ENCODE results near the gene CCDC7. TPM values are rescaled to one million over a fixed set of nuclear protein-coding genes. Genes with fewer than 3 reads are reported as not detected.

The CCDC7 gene
- polyA plus RNA-seq, 1 of the 3 experiments (the other 2 are of a cell fraction), result 0.44 TPM

GRCh38 chr10:32888161-32888927 lies 442.4 kb downstream of the CCDC7 start:
- WGBS (ENCODE audit: low lambda C conversion rate), result 95% methylated on average over 11 of the region's 11 CpGs
- Histone ChIP-seq H3F3A (replicated peaks; ENCODE audit: insufficient read depth) (peaks cover 10% of the 10 kb centered on the region), H3K9me3 (no peaks in the 10 kb centered on the region), H3K4me2 (no peak overlapping the region), H3K79me2 (ENCODE audit: insufficient read depth) (no peaks in the 10 kb centered on the region), H3K27me3 (ENCODE audit: insufficient read depth) (no peaks in the 10 kb centered on the region), H4K20me1 (ENCODE audit: insufficient read depth) (no peaks in the 10 kb centered on the region), H3K27ac (ENCODE audit: low read depth in 2 of 2, low read length in 1 of 2) (no peak overlapping the region), H3K36me3 (replicated peaks in 1 of 2; ENCODE audit: control insufficient read depth in 1 of 2, insufficient read depth in 2 of 2, low read length in 1 of 2) (no peaks in the 10 kb centered on the region), H3K9ac (no peak overlapping the region), H3K4me3 (ENCODE audit: low read depth in 2 of 2, low read length in 1 of 2) (no peak overlapping the region), H3K4me1 (ENCODE audit: control insufficient read depth in 1 of 2, insufficient read depth in 2 of 2, low read depth in 1 of 2, low read length in 1 of 2) (no peaks in the 10 kb centered on the region), H2AFZ (ENCODE audit: low read depth) (no peak overlapping the region), H3K9me2 (no peaks in the 10 kb centered on the region)
- CTCF ChIA-PET, result no interaction called here
- TF ChIP-seq ELF1 (IDR thresholded peaks at IDR 0.05) (no peak), JUND (IDR thresholded peaks at IDR 0.05) (no peak), RFX5 (IDR thresholded peaks at IDR 0.05; ENCODE audit: low read length) (no peak), CHD2 (IDR thresholded peaks at IDR 0.05; ENCODE audit: low read length, partially characterized antibody) (no peak), TCF12 (IDR thresholded peaks at IDR 0.05) (no peak), RXRA (IDR thresholded peaks at IDR 0.05; ENCODE audit: borderline replicate concordance, low read depth) (no peak), NFIC (IDR thresholded peaks at IDR 0.05; ENCODE audit: borderline replicate concordance) (no peak), MAX (IDR thresholded peaks at IDR 0.05; ENCODE audit: low read depth) (no peak), MXI1 (IDR thresholded peaks at IDR 0.05; ENCODE audit: low read depth, low read length) (no peak), GATA2 (CRISPR knock-in tag; IDR thresholded peaks at IDR 0.05) (no peak), GABPA (IDR thresholded peaks at IDR 0.05; ENCODE audit: low read depth) (no peak)
- TF ChIP-seq, protein P1, sequence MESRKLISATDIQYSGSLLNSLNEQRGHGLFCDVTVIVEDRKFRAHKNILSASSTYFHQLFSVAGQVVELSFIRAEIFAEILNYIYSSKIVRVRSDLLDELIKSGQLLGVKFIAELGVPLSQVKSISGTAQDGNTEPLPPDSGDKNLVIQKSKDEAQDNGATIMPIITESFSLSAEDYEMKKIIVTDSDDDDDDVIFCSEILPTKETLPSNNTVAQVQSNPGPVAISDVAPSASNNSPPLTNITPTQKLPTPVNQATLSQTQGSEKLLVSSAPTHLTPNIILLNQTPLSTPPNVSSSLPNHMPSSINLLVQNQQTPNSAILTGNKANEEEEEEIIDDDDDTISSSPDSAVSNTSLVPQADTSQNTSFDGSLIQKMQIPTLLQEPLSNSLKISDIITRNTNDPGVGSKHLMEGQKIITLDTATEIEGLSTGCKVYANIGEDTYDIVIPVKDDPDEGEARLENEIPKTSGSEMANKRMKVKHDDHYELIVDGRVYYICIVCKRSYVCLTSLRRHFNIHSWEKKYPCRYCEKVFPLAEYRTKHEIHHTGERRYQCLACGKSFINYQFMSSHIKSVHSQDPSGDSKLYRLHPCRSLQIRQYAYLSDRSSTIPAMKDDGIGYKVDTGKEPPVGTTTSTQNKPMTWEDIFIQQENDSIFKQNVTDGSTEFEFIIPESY (IDR thresholded peaks at IDR 0.05; ENCODE audit: borderline replicate concordance, low read depth), result no peak
- TF ChIP-seq, protein P2, sequence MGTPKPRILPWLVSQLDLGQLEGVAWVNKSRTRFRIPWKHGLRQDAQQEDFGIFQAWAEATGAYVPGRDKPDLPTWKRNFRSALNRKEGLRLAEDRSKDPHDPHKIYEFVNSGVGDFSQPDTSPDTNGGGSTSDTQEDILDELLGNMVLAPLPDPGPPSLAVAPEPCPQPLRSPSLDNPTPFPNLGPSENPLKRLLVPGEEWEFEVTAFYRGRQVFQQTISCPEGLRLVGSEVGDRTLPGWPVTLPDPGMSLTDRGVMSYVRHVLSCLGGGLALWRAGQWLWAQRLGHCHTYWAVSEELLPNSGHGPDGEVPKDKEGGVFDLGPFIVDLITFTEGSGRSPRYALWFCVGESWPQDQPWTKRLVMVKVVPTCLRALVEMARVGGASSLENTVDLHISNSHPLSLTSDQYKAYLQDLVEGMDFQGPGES (IDR thresholded peaks at IDR 0.05; ENCODE audit: low read depth, low read length), result no peak
- TF ChIP-seq, protein P3, sequence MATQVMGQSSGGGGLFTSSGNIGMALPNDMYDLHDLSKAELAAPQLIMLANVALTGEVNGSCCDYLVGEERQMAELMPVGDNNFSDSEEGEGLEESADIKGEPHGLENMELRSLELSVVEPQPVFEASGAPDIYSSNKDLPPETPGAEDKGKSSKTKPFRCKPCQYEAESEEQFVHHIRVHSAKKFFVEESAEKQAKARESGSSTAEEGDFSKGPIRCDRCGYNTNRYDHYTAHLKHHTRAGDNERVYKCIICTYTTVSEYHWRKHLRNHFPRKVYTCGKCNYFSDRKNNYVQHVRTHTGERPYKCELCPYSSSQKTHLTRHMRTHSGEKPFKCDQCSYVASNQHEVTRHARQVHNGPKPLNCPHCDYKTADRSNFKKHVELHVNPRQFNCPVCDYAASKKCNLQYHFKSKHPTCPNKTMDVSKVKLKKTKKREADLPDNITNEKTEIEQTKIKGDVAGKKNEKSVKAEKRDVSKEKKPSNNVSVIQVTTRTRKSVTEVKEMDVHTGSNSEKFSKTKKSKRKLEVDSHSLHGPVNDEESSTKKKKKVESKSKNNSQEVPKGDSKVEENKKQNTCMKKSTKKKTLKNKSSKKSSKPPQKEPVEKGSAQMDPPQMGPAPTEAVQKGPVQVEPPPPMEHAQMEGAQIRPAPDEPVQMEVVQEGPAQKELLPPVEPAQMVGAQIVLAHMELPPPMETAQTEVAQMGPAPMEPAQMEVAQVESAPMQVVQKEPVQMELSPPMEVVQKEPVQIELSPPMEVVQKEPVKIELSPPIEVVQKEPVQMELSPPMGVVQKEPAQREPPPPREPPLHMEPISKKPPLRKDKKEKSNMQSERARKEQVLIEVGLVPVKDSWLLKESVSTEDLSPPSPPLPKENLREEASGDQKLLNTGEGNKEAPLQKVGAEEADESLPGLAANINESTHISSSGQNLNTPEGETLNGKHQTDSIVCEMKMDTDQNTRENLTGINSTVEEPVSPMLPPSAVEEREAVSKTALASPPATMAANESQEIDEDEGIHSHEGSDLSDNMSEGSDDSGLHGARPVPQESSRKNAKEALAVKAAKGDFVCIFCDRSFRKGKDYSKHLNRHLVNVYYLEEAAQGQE (IDR thresholded peaks at IDR 0.05; ENCODE audit: low read depth, low read length), result no peak
- TF ChIP-seq, protein P4, sequence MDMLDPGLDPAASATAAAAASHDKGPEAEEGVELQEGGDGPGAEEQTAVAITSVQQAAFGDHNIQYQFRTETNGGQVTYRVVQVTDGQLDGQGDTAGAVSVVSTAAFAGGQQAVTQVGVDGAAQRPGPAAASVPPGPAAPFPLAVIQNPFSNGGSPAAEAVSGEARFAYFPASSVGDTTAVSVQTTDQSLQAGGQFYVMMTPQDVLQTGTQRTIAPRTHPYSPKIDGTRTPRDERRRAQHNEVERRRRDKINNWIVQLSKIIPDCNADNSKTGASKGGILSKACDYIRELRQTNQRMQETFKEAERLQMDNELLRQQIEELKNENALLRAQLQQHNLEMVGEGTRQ (IDR thresholded peaks at IDR 0.05; ENCODE audit: borderline replicate concordance, low read depth, low read length), result no peak
- POLR2A ChIA-PET, result no interaction called here
- DNase-seq, result no peak

Data from SK-N-SH (cell line).